Suppressor macrophage treated with lipopolysaccharide for 4 hours (primary cell): Measurements from ENCODE around the gene NDUFS6.
"Not testable (repeated sequence)": the region's sequence is repeated elsewhere in the genome, so short reads cannot be mapped to it uniquely, and the experiment has no call there.

ENCODE experiments used
- DNase-seq: peaks from one replicate; pipeline ENCODE4 v3.0.0-alpha.2; 2020

NDUFS6 gene

DNA sequence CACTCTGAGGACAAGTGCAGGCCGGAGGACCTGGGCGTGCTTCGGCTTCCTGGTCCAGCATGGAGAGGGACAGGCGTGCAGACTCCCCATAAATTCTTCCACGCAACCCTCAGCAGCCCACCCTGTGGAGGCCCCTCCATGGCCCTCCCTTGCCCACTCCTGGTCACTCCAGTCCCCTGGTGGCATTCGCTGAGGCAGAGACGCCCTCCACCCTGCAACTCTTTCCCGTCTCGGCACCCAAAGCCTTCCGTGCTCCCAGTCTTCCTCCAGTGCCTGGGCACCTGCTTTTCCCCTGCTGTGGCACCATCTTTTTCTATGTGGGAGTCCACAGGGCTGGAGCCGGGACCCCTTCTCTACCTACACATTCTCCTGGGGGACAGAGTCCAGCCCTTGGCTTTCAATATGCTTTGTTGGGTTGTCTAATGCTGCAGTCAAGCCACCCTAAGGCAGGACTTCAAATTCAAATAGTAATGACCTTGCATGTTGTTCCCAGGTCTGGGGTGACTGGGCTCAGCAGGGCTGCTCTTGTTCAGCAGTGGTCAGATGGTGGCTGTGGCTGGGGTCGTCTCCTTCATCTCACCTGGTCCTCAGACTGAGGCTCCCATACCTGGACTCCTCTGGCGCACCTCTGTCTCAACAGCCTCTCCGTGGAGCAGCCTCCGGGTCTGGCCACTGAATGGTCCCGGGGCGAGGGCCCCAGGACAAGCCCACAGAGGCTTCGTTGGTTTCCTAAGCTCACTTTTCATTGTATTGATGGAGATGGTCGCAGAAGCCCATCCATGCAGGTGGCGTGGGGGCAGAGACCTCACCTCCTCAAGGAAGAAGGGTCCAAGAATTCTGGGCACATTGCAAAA lies 16.8 kb upstream of the NDUFS6 start:
- DNase-seq, result no peak

DNA sequence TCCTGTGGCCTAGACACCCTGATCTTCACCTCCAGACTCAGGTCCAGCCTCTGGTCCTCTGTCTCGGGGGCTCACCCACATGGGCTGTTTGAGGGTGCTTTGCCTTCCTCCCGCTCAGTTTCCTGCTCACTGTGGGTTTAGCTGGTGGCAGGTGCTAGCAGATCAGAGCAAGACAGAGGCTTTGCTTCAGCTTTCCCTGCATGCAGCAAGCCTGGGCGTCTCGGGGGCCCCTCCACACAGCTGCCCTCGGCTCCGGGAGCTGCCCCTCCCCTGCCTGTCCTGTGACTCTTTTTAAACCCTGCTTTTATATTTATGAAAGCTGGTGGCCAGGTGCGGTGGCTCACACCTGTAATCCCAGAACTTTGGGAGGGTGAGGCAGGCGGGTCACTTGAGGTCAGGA lies 16.1 kb upstream of the NDUFS6 start:
- no peak for DNase-seq

DNA sequence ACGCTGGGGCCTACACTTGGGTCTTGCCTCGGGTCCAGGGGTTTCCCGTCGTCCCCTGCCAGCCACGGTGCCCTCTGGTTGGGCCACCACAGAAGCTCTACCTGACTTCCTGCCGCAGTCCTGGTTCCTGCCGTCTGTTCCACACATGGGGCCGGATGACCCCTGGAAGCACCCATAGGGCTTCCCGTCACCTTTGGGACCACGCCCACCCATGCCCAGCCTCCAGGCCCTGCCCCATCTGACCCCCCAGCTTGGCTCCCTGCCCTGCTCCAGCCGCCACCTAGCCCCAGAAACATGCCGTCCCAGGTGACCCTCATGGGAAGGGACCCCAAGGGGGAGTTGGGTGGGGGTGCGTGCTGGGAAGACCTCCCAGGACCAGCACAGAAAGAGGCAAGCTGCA lies 15.2 kb upstream of the NDUFS6 start:
- no peak for DNase-seq

DNA sequence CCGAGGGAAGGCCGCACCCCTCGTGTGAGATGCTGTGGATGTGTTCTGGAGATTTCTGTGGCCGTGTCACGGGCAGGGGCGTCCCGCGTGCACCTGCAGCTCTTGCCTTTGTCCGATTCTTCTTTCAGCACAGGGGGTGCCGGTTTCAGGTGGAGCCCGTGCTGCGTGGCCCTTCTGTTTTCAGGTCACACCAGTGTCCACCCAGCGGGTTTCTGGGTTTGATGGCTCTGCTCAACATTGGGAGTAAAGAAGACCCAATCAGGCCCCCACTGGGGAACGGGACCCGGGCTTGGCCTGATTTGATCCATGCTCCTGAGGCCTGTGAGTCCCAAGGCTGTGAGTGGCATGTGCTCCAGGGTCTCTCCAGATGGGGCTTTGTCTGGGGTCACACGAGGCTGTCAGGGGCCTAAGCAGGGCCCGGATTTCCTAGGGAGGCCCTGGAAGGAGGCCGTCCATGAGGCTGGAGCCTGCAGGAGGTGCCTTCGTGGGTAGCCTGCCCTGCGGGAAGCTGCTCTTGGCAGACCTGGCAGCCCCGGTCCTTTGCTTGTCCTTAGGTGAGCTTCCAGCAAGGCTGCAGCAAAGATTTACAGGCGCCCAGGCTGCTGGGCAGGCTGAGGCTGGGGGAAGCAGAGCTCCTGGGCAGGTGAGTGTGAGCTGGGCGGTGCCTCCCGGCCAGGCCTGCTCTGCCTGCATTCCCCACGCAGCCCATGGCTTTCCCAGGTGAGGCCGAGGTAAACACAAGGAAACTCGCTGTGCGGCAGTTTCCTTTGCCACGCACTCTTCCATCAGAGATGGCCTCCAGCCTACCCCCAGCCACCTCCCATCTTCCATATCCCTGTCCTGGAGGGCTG lies 14.4 kb upstream of the NDUFS6 start:
- DNase-seq, result no peak

DNA sequence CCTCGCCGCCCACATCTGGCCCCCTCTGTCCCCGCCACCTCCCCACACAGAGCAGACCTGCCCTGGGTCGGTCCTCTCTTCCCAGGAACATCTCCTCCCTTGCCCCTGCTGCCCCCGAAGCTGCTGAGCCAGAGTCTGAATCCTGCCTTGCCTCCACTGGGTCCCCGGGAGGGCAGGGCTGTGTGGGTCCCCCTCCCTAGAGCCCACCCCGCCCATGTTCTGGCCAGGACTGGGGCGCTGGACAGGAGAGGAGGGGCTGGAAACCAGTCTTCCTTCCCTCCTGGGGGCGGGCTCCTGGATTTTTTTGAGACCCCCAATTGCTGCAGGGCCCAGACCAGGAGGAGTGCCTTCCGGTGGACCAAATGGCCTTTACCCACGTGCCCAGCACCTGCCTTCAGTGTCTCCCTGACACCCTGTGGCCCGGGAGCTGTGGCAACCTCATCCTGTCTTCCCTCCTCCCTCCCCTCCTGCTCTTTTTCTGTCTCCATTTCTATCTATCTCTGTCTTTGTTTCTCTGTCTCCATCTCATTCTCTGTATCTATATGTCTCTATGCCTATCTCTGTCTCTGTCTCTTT lies 13.6 kb upstream of the NDUFS6 start:
- no peak for DNase-seq

DNA sequence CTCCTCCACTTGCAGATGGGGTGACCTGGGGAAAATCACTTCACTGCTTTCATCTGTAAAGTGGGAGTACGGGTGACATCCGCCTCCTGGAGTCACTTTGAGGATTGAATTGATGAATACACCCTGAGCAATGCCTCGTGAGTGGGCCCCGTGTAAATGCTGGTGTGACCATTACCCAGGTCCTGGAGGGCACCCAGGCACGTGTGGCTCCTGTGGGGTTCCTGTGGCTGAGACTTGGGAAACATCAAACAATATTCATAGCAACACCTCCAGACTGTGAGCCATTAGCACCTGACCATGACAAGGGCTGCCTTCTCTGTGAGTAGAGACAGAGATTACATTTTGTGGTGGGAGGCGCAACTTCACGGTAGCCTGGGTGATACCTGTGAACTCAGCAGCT lies 13.0 kb upstream of the NDUFS6 start:
- DNase-seq, result no peak

DNA sequence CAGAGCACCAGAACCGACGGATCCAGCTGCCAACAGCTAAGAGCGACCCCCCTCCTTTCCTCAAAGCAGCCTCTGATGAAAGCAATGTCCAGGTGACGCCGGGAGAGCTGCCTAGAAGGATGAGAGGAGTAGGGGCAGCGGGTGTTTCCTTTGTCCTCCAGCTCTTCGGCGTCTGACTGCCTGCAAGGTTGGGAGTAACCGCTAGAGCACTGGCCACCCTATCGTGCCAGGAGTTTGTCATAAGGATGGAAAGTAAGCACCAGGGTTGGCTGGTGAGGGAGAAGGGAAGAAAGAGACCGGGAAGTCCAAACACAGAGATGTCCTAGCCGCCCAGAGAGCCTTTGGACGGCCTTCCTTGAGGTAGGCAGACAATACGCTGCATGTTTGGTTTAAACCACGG lies 12.4 kb upstream of the NDUFS6 start:
- DNase-seq, result no peak

DNA sequence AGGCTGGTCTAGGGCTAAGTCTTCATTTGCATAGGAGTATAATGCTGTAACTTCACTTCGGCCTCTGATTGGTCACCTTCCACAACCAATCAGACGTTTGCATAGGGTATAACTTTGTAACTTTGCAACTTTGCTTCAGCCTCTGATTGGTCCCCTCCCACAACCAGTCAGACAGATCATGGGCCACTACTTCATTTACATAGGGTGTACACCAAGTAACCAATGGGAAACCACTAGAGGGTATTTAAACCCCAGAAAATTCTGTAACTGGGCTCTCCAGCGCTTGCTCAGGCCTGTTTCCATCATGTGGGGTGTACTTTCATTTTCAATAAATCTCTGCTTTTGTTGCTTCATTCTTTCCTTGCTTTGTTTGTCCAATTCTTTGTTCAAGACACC lies 11.8 kb upstream of the NDUFS6 start:
- DNase-seq, result not testable (repeated sequence)

DNA sequence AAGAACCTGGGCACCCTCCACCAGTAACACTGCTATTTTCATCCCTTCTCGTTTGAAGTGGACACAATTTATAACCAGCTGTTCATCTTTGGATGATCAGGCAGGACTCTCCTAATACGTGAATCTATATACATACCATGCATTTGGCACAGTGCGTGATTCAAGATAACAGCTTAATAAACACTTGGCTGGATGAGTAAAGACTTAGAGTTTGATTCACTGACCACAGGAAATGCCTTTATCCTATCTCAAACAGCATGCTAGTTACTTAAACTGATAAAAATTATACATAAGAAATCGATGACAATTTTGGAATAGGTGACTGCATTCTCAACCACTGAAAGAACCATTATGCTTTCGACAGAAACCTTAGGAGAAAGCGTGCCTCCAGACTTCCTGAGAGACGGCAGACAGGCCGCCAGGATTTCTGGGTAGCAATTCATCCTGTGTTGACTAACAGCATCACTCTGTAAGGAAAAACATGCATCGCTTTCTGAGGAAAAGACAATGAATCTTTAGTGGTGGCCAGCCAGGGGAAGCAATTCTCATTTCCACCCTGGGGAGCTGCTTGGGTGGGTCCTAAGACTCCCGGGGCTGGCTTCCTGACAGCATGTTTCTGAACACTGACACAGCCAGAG lies 11.3 kb upstream of the NDUFS6 start:
- no peak for DNase-seq

DNA sequence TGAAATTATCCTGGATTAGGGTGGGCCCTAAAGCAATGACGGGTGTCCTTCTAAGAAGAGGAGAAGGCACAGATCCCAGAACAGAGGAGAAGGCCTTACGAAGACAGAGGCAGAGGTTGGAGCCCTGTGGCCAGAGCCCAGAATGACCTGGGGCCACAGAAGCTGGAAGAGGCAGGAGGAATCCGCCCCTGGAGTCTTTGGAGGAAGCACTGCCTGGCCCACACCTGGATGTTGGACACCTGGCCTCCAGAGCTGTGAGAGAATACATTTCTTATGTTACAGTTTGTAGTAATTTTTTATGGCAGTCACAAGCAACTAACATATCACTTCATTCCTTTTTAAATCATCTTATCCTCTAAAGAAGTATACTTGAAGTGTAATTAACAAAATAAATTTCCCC lies 10.0 kb upstream of the NDUFS6 start:
- DNase-seq, result no peak

DNA sequence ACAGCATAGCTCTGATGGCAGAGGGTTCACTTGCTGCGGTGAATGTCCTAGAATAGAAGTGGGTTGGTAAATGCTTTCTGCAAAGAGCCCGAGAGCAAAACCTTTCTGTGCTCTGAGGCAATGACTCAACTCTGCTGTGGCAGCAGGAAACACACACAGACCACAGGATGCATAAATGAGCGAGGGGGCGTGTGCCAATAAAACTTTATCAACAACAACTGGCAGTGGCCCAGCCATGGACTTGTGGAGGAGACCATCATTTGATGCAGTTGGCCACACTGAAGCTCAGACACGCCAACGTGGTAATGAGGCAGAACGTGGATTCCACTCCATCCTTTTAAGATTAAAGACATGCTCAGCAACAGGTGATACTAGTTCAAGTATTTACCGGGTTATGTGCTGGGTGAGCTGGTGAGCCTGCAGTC lies 8.4 kb upstream of the NDUFS6 start:
- peak; percentile 37 for DNase-seq

DNA sequence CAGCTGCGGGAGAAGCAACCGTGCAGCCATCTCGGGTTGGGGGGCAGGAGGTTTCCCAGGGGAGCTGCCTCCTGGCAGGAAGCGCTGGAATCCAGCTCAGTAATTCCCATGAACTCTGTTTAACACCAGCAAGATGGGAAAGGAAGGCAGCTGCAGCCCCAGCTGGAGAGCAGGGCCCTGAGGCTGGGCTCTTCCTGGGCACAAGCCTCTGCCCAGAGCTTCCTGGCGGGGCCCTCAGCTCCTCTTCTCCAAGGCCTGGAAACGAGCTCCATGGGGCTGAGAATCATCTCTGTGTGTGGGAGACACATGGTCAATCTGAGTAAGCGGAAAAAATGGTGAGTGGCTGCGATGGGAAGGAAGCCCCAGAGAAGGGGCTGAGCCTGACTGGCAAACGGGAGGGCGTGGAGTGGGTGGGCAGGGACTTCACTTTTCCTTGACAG lies 7.9 kb upstream of the NDUFS6 start:
- peak; percentile 51 for DNase-seq

DNA sequence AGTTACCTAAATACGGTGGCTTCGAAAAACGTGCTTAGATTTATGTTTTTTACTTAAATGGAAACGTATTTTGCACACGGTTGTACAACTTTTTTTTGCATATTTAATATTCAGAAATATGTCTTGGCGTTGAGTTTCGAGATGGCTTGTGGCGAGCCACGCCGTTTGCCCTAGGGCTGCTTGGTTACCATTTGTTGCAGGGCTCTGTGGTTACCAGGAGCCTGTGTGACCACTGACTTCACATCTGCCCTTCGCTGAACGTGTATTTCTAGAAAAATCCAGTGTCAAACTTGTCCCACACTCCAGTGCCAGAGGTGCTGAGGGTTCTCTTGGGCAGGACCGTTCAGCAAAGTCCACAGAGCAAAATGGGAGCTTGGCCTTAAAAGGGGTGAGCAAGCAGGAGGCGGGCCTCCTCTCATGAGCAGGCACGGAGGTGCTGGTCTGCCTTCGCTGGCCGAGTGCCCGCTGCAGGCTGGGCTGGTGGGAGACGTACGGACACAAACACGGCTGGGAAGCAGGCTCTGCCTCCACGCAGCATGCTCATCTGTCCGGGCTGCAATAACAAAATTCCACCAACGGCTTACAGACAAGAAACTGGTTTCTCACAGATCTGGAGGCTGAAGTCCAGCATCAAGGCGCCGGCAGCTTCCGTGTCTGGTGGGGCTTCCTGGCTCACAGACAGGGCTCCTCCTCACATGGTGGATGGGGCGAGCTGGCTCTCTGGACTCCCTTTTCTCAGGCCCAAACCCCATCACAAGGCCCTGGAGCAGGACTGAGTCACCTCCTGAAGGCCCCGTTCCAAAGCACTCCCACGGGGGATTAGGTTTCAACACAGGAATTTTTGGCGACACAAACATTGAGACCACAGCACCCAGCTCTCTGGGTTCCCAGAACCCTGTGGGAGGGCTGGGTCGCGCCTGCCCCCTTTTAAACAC lies 7.0 kb upstream of the NDUFS6 start:
- no peak for DNase-seq

DNA sequence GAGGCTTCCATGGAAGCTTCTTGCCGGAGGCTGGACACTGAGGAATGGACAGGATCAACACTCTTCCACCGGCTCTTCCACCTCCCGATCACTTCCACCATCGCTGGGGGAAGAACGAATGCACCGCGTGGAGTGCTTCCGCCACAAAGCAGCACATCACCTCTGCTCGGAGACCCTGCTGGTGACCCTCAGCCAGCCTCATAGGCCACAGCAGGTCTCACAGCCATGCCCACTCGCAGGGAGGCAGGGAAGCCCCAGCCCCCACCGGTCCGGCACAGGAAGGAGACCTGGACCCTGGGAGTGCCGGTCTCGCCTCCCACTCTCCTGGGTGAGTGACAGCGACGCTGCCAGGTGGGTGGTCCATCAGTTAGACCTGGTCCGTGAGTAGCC lies 6.3 kb upstream of the NDUFS6 start:
- DNase-seq, result no peak

DNA sequence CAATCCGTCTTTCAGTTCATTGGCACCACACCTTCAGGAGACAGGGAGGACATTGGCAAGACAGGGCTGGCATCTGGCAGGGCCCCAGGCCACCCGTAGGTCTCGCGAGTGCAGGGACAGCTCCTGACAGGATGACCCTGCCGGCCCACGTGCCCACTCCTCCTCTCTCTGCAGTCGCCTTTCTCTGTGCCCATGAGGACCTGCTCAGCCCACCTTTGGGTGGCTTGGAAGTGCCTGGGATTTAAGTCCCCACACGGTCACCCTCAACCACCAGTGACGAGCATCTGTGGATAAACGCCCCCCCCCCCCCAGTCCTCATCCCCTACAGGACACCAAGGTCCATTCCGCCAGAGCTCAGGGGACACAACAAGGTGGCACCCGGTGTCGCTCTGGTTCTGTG lies 5.7 kb upstream of the NDUFS6 start:
- DNase-seq, result no peak

DNA sequence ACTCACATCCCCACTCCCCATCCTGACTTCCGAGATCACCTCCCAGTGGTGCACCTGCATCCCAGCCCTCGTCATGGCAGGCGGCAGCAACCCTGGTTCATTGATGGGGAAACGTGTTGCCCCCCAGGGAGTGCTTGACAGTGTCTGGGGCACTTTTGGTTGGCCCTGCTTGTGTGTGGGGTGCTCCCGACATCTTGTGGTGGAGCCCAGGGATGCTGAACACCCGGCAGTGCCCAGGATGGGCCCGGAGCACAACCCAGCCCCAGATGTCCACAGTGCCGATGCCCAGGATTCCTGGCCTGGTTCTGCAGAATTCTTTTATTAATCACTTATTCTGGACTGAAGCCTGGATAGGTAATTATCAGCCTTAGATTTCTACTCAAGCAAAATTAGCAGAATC lies 5.3 kb upstream of the NDUFS6 start:
- no peak for DNase-seq

DNA sequence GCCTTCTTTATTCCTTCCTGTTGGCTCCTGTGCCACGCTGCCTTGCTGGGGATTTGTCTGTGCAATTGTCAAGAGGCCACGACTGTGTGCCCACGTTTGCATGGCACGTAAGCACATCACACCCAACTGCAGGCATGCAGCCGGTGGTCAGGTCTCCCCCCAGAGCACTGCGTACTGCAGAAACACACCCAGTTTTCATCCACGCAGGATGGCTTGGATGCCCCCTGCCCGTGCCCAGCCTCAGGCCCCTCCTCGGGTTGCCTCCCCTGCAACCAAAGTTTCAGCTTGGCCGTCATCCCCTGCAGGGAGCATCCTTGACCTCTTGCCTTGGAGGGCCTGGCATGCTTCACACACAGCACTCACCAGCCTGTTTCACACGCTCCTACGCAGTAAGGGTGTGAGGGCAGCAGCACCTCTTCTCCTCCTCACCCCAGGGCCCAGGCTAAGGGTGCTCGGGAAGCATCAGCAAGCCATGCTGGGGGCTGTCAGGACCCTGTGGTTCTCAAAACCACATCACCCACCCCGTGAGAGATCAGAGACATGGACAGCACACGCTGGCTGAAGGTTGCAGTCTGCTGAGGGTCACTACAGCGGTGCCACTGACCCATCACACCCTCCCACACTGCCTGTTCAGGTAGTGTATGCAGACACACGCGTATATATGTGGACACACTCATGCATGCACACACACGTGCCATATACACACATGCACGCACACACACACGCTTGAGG lies 4.7 kb upstream of the NDUFS6 start:
- DNase-seq, result no peak

DNA sequence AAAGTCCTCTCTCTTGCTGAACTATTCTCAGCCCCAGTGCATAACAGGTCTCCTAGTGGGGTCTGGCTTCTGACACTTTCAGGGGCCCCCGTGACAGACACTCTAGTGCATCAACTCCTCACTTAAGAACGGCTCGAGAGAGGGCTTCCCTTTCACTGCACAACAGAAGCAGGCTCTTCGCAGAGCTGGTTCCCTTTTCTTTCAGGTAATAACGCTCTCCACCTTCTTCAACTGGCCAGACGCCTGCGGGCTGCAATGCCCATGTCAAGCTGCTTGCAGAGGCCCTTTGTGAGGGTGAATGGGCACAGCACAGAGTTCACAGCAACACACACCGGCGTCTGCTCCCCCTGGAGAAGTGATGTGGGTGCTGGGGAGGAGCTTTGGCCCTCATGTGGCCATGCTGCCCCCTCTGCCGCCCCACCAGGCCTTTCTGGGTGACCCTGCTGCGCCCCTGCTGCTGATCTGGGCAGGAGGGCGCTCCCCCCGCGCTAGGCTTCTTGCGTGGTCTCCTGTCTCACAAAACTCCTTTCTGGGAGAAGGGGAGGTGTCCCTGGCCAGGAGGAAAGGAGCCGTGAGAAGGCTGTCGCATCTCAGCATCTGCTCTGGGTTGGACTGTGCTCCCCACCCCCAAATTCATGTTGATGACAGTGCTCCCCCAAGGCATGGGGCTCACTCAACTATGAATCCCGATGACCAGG lies 4.0 kb upstream of the NDUFS6 start:
- DNase-seq, result no peak

DNA sequence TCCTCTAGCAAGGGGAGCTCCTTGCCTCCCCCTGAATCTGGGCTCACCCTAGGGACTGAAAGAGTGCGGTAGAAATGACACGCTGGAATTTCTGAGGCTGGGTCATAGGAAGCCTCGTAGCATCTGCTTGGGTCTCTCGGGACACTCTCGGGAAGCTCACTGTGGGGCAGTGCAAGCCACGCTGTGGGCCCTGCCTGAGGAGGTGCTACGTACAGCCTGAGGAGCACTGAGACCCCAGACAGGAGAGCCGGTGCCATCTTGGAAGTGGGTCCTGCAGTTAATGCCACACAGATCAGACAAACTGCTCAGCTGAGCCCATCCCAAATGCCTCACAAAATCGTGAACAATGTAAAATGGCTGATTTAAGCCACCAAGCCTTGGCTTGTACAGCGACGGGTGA lies 3.4 kb upstream of the NDUFS6 start:
- no peak for DNase-seq

DNA sequence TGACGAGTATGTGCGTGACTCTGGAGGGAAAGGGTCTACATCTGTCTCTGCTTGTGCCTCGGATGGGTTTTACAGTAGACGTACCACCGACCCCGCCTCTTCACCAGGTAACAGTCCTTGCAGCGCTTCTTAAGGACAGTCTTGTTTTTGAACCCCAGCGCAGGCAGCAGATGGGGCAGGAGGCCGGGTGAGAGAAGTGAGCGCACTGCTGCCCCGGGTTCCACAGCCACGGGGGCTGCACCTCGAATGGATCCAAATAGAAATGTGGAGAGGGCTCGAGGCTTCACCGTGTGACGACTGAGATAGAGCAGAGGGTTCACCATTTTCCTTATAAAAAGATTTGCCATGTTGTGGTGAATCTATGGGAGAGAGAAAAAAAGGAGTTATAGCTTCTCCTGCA lies 2.6 kb upstream of the NDUFS6 start:
- not testable (repeated sequence) for DNase-seq

DNA sequence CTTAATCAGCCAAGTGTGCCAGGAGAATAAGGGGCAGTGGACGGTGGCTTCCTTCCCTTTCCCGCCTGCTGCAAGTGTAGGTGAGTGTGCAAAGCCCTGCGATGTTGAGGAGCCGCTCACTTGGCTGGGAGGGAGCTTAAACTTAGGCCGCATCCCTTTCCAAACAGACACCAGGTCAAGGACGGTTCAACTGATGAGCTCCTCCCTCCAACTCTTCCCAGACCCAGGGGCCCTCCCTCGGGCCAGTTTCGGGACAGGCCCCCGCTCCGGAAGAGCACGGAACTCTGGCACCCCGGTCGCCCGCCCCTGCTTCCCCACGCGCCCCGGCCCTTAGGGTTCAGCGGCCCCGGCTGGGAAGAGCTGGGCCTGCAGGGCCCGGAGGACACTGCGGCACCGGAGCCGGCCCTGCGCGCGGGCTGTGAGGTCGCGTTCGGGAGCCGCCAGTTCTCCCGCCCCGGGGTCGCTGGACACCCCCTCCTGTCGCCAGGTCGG lies 2.1 kb upstream of the NDUFS6 start:
- DNase-seq, result peak; percentile 37
